PC-3 (cell line): ENCODE data around the gene PSG2. TPM values are rescaled to one million over a fixed set of nuclear protein-coding genes. Genes with fewer than 3 reads are reported as not detected.
"Not testable (repeated sequence)": the region's sequence is repeated elsewhere in the genome, so short reads cannot be mapped to it uniquely, and the experiment has no call there.

ENCODE experiments used
- ATAC-seq: fragments of 200-7000 bp; cut with Tn5 transposase; 2 replicates; pipeline ENCODE4 v1.9.1; 2020; ENCODE audit warnings: mild to moderate bottlenecking, moderate library complexity
- BruUV-seq: library from RNA; stranded (reverse); fragments of 400-500 nt; replicated peaks from 2 replicates; lab custom pipeline; 2021; lab: Mats Ljungman, UMichigan
- CTCF ChIA-PET: fragments of 300-600 bp; sonication (Branson Sonifier 250); formaldehyde crosslinking; loops from one replicate; lab custom pipeline; 2022; ENCODE audit warnings: antibody characterized with exemption; lab: Charles Lee
- POLR2A ChIA-PET: fragments of 300-600 bp; sonication (Branson Sonifier 250); formaldehyde crosslinking; loops from one replicate; lab custom pipeline; 2022; ENCODE audit warnings: antibody characterized with exemption; ENCODE audit not compliant: unreplicated experiment; lab: Charles Lee
- DNase-seq: peaks from one replicate; pipeline ENCODE4 v3.0.0-alpha.2; 2015
- H2AFZ ChIP-seq: fragments of 300-600 bp; sonication (generic); 2 replicates; pipeline ENCODE4 v1.6.0; 2016; ENCODE audit warnings: antibody characterized with exemption, low read length
- H3F3A ChIP-seq: fragments of 300-600 bp; sonication (generic); one replicate; pipeline ENCODE4 v1.6.0; 2017; ENCODE audit warnings: antibody characterized with exemption, low read length, control low read depth, mild to moderate bottlenecking; ENCODE audit not compliant: unreplicated experiment
- H3K27ac ChIP-seq: fragments of 300-600 bp; sonication (generic); 2 replicates; pipeline ENCODE4 v1.5.1; 2016; ENCODE audit warnings: mild to moderate bottlenecking, low read length
- H3K27me3 ChIP-seq: fragments of 300-600 bp; sonication (generic); 2 replicates; pipeline ENCODE4 v1.6.1; 2016; ENCODE audit warnings: low read length, mixed read lengths
- H3K36me3 ChIP-seq: fragments of 300-600 bp; sonication (generic); 2 replicates; pipeline ENCODE4 v1.6.1; 2016; ENCODE audit warnings: low read depth, mixed run types, low read length, mixed read lengths
- H3K4me1 ChIP-seq: fragments of 300-600 bp; sonication (generic); 2 replicates; pipeline ENCODE4 v1.5.1; 2016; ENCODE audit warnings: low read length; ENCODE audit not compliant: insufficient read depth
- H3K4me2 ChIP-seq: fragments of 300-600 bp; sonication (generic); 2 replicates; pipeline ENCODE4 v1.6.0; 2016; ENCODE audit warnings: low read length
- H3K4me3 ChIP-seq: fragments of 300-600 bp; sonication (generic); 2 replicates; pipeline ENCODE4 v1.5.1; 2016; ENCODE audit warnings: mild to moderate bottlenecking, low read length, mixed read lengths
- H3K79me2 ChIP-seq: fragments of 300-600 bp; sonication (generic); 2 replicates; pipeline ENCODE4 v1.6.1; 2017; ENCODE audit warnings: low read length, mixed read lengths
- H3K9ac ChIP-seq: fragments of 300-600 bp; sonication (generic); 2 replicates; pipeline ENCODE4 v1.6.0; 2016; ENCODE audit warnings: mild to moderate bottlenecking, low read length
- H3K9me2 ChIP-seq: fragments of 300-600 bp; sonication (generic); replicated peaks from 2 replicates; pipeline ENCODE4 v1.6.1; 2016; ENCODE audit warnings: mixed run types, low read length, mixed read lengths
- H3K9me3 ChIP-seq: fragments of 300-600 bp; sonication (generic); 2 replicates; pipeline ENCODE4 v1.6.1; 2016; ENCODE audit warnings: low read length, mixed read lengths
- H4K20me1 ChIP-seq: fragments of 300-600 bp; sonication (generic); 2 replicates; pipeline ENCODE4 v1.6.1; 2016; ENCODE audit warnings: low read length, mixed read lengths
- intact Hi-C: fragments of 100-400 bp; cut with micrococcal nuclease; formaldehyde crosslinking; loops from 2 replicates; pipeline ENCODE4 v1.9.0; 2023
- total RNA-seq: library from RNA; depleted of rRNA; stranded (reverse); fragments of >200 nt; gene quantifications from 2 replicates; pipeline ENCODE4 v1.2.3, GENCODE V29; 2014; rRNA removed
- TF ChIP-seq, protein P1 (sequence below): fragments of 300-600 bp; sonication (generic); conservative IDR thresholded peaks from 2 replicates; pipeline ENCODE4 v1.5.1; 2017; ENCODE audit warnings: antibody characterized with exemption, low read depth, mild to moderate bottlenecking, low read length

PSG2 gene
- total RNA-seq, 1 experiment from 2014 or later = not detected

DNA sequence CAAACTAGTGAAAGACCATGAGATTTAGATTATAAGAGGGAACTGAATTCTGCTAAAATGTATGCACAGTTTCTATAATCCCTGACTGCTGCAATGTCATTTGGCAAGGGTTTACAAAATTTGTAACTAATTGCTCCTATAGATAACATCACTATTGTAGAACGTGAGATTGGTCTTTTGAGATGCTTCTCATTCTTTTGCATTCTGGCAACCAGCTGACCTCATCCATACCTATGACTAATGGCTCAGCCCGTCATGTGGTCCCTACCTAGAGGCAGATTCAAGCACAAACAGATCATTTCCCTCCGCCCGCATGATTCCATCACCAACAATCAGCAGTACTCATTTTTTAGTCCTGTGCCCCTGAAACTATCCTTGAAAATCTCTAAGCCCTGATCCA lies 60.4 kb downstream of the PSG2 start:
- H3K9ac ChIP-seq, H4K20me1 ChIP-seq, H3K27me3 ChIP-seq, H3F3A ChIP-seq, H3K36me3 ChIP-seq, BruUV-seq, H3K9me2 ChIP-seq, H3K4me3 ChIP-seq, H2AFZ ChIP-seq, H3K9me3 ChIP-seq, ATAC-seq, H3K79me2 ChIP-seq, POLR2A ChIA-PET, H3K4me1 ChIP-seq, intact Hi-C loops: not testable (repeated sequence)
- DNase-seq = peak; percentile 64
- CTCF ChIA-PET = interaction anchor here (0.6 kb wide), 1 partner anchor 24 kb away, joined by 3 read pairs; no protein-coding TSS in a partner anchor
- Histone ChIP-seq H3K27ac (peak overlapping the region; percentile 57), H3K4me2 (0 out of 2 replicates have a peak overlapping the region, but pooled peaks have one; percentile 15)

DNA sequence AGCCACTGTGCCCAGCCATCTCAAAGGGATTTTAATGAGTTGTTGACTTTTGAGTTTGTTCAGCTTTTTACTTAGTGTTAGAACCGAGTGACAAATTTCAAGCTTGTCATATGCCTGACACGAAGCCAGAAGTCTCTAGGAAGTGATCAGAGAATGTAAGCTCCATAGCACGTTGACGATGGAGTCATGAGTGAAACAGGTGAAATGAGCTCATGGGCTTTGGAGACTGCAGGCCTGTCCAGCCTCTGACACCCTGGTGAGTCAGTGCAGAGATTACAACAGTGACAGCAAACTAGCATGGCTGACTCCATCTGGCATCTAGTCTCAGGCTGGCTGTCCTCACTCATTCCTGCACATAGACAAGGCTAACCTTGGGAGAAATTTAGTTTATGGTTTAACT lies 60.9 kb downstream of the PSG2 start:
- Histone ChIP-seq H3K4me2 (0 out of 2 replicates have a peak overlapping the region, but pooled peaks have one; percentile 15), H3K27ac (peak overlapping the region; percentile 57)
- H3K27me3 ChIP-seq, BruUV-seq, H3K9me2 ChIP-seq, H2AFZ ChIP-seq, H3F3A ChIP-seq, H3K4me3 ChIP-seq, intact Hi-C loops, H3K9ac ChIP-seq, H4K20me1 ChIP-seq, H3K79me2 ChIP-seq, H3K9me3 ChIP-seq, H3K36me3 ChIP-seq, POLR2A ChIA-PET, H3K4me1 ChIP-seq: not testable (repeated sequence)
- peak; percentile 76 for DNase-seq
- CTCF ChIA-PET = interaction anchor here (0.5 to 0.6 kb wide), 2 partner anchors 8 to 23 kb away, joined by 3 read pairs; no protein-coding TSS in a partner anchor
- peak; percentile 70; the same call in 1 of the 2 replicates for ATAC-seq

DNA sequence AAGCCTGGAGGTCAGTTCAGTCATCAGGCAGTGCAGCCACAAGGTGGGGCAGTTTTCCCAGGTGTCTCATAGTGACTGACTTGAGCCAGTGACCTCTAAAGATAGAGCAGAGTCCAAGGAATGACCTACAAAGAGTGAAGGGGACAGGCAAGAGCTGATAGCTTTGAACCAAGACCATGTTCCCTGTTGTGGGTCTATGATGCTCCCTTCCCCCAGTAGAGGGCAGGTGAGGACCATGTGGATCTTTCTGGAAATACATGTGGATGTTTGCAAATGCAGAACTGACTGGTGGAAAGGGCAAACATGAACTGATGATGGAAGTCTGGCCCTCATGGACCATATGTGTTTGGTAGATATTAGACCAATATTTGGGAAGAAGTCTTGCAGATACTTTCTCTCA lies 62.9 kb downstream of the PSG2 start:
- TF ChIP-seq, protein P1, sequence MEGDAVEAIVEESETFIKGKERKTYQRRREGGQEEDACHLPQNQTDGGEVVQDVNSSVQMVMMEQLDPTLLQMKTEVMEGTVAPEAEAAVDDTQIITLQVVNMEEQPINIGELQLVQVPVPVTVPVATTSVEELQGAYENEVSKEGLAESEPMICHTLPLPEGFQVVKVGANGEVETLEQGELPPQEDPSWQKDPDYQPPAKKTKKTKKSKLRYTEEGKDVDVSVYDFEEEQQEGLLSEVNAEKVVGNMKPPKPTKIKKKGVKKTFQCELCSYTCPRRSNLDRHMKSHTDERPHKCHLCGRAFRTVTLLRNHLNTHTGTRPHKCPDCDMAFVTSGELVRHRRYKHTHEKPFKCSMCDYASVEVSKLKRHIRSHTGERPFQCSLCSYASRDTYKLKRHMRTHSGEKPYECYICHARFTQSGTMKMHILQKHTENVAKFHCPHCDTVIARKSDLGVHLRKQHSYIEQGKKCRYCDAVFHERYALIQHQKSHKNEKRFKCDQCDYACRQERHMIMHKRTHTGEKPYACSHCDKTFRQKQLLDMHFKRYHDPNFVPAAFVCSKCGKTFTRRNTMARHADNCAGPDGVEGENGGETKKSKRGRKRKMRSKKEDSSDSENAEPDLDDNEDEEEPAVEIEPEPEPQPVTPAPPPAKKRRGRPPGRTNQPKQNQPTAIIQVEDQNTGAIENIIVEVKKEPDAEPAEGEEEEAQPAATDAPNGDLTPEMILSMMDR = peak; percentile 42
- H2AFZ ChIP-seq, H3K79me2 ChIP-seq, H3K4me3 ChIP-seq, H3F3A ChIP-seq, H3K27me3 ChIP-seq, H3K4me1 ChIP-seq, H3K36me3 ChIP-seq, H3K9me2 ChIP-seq, H3K27ac ChIP-seq, intact Hi-C loops, ATAC-seq, H3K9me3 ChIP-seq, POLR2A ChIA-PET, H3K4me2 ChIP-seq, H4K20me1 ChIP-seq, BruUV-seq, H3K9ac ChIP-seq, CTCF ChIA-PET: not testable (repeated sequence)
- DNase-seq = peak; percentile 15

Other genes with a start within 250 kb of the PSG2 start
- not detected in 2 replicates for gene PSG1, start 203.0 kb downstream of the PSG2 start, total RNA-seq
- not detected in 2 replicates for gene PSG6, start 164.8 kb downstream of the PSG2 start, total RNA-seq
- not detected in 2 replicates for gene PSG7, start 145.5 kb downstream of the PSG2 start, total RNA-seq
- not detected in 2 replicates for gene PSG11, start 56.2 kb downstream of the PSG2 start, total RNA-seq
- gene PSG5, start 103.8 kb upstream of the PSG2 start, total RNA-seq = not detected in 2 replicates
- not detected in 2 replicates for gene PSG4, start 122.9 kb upstream of the PSG2 start, total RNA-seq
- not detected in 2 replicates for gene PSG9, start 186.8 kb upstream of the PSG2 start, total RNA-seq